Activated CD4-positive, alpha-beta T cell treated with anti-CD3 and anti-CD28 coated beads, Interleukin-2, Interleukin-4, amounts not matched to agents 100 ng/mL and 50 ng/mL, durations not matched to agents 16 hours and 8 hours (primary cell): ENCODE measurements around the gene ITGB2.

Experiments used
- DNase-seq: peaks from one replicate; pipeline ENCODE4 v3.0.0-alpha.2; 2020; ENCODE audit warnings: low spot score

ITGB2 gene

DNA sequence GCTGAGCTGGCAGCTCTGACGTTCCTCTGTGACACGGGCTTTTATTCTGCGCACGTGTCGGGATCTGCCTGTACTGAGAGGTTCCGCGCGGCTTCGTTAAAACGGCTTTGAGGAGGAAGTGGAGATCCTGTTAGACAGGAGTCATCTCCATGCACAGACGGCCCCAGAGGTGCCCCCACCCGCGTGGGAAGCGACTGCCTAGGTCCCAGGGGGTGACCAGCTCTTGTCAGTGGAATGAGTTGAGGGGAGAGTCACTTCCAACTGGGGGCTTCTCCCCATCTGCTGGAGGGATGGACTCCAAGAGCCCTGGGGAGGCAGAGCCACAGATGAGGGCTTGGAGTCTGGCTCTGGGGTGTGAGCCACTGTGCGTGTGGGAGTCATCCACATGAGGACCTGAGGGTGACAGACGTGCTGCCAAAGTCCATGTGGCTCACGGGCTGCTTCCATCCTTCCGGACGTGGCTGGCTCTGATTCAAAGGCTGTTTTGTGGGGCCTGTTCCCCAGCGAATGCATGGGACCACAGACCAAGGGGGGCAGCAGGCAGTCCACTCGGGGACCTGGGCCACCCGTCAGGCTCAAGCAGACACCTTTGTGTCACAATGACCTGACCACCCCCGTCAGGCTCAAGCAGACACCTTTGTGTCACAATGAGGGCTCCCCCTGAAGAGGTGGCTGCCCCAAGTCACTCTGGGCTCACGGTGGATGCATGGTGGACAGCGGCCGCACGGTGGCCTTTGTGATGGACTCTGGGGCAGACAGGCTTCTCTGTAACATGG, 74.0 kb downstream of the ITGB2 start:
- DNase-seq: peak; percentile 26

DNA sequence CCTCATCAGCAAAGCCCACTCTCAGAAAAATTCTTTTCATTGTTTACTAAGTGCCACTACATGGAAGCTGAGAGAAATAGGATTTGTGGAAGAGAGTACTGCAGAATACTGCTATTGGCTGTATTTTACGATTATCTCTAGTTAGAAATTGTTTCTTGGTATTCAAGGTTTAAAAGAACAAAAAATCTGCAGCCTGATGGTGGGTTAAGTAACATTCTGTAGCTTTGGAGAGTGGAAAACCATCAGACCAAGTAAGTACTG, 74.5 kb downstream of the ITGB2 start:
- DNase-seq: no peak

DNA sequence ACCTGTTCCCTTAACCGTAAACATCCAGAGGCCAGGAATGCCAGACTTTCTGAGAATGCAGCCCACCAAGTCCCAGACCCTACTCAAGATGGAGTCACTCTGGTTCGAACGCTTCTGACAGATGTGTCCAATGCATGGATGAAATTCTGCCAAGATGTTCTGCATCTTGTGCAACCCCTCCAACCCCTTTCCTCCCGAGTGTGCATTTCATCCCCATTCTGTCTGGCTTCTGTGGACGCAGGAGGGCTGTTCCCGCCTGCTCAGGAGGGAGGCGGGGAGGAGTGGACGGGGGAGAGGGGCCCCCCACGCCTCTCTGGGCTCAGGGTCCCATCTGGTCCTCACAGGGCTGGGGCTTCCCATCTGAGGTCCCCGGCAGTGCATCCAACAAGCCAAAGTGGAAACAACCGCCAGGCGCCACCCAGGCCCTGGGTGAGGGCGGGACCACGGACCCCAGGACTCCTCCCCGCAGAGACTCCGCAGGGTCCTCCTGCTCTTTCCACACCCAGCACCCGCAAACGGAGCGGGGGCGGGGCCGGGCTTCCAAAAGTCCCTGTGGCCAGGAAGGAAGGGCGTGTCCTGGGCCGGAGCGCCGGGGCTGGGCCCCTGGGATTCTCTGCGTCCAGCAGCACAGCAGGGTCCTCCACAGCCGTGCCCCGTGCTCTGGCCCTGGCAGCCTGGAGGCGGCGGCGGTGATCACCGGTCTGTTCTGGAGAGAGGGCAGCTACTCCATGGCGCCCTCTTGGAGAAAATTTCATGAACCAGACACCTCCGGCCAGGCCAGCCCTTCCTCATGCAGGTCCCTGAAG, 75.1 kb downstream of the ITGB2 start:
- DNase-seq: peak; percentile 38

DNA sequence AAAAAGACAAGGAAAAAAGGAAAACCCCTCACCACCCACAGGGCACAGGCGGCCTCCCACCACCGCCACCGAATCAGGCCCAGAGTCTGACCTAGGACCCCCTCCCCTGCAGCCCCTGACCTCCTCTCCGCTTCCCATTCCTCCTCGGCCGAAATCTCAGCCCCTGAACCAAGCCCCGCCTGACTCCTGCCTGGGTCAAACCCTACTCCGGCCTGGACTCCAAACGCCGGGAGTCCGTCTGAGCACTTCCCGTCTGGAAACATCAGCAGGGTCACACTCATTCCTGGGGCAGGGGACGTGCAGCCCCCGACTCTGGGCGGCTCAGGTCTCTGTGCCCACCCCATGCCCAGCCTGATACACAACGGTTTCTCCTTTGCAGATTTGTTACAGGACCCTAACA, 76.4 kb downstream of the ITGB2 start:
- DNase-seq: no peak

DNA sequence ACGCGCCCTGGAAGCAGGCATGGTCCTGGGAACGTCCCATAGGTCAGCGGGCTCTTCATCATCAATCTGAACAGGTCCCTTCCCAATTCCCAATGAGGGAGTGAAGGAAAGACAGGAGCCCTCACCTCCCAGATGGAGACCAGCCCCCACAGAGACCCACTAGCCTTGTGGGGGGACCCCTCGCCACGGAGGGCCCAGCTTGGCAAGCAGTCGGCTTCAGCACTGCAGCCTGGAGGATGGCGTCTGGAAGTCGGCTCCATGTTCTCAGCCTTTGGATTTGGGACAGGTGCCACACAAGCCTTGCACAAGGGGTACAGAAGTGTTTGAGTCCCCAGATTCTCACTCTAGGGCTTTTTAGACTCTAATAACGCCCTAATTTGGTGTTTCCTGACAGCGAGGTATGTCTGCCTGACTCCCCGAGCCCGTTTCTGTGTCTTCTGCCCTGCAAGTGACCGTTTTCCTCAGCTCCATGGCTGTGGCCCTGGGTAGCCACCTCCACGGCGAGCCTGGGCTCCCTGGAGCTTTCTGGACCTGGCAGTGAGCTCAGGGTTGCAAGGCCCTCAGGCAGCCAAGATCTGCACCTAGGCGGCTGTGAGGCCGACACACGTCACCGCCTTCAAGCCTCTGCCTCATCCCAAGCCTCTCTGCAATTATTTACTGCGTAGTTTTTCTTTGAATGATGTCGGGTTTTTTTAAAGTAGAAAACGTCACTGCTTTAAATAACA, 77.8 kb downstream of the ITGB2 start:
- DNase-seq: no peak

DNA sequence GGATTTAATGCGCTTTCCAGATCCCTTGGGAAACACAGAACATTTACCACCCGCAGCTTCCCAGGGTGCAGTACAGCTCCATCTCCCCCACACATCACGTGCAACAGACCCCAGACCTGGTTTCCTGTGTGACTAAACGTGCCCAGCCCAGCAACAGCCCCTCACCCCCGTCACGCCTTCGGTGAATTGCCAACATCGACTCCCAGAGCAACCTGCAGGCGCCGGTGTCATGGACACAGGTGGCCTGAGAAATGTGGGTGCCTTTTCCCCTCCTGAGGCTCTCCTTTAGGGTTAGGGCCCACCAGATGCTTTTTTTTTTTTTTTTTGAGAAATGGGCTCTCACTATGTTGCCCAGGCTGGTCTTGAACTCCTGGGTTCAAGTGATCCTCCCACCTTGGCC, 78.6 kb downstream of the ITGB2 start:
- DNase-seq: no peak

DNA sequence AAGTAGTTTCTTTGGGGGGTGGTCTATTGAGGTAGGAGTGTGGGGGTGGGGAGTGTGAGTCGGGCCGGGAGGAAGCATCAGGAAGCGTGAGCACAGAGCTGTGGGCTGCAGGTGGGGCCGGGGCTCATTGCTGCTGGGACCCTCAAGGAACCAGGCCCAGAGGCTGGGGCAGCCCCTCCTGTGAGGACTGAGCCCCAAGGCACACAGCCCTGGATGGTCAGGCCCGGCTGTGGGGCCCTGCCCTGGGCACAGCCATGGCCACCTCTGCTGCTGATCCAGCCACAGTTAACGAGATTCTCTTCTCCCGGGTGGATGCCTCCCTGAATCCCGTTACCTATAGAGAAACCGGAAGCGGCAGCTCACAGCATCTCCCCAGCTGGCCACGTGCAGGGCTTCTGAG, 79.9 kb downstream of the ITGB2 start:
- DNase-seq: no peak

DNA sequence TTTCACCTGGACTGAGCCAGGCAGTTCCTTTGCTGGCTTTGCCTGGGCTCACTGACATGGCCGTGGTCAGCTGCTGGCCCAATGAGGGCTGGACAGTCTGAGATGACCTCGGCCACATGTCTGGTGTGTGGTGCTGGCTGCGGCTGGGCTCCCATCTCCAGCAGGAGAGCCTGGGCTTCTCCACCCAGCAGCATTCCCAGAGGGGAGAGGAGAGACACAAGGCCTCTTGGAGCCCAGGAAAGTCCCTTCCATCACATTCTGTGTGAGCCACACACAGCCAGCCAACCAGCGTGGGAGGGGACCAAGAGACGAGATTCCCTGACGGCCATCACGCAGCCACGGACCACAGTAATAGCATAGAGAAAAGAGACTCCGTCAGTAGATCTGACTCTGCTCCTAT, 81.7 kb downstream of the ITGB2 start:
- DNase-seq: no peak

DNA sequence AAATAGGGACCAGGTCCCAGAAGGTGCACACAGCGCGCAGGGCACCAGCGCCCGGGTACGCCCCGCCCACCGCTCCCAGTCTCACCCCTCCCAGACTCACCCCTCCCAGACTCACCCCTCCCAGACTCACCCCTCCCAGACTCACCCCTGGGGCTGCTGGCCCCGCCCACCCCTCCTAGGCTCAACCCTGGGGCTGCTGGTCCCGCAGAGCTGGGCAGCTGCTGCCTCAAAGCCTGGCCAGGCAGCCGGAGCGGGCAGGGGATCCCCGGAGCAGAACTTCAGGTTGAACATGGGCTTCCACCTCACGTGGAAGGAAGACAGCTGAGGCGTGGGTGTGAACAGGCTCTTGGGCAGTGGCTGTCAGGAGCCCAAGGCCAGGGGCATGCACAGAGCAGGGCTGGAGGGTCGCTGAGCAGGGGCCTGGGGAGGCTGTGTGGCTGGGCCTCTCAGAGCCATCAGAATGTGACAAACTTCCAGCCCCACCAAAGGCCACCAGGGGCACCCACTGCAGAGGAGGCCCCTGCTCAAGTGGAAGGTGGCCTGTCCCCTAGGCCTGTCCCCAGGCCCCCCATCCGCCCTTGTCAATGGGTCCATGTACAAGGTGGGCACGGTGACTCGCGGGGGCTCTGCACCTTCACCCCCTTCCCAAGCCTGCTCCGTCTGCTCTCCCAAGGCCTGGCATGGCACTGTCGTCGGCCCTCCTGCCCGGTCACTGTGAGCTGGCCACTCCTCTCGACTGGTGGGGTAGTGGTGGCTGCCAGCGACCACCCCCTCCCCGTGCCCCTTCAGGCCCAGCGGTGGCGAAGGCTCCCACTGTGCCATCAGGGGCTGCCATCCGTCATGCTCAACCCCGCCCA, 82.4 kb downstream of the ITGB2 start:
- DNase-seq: no peak

DNA sequence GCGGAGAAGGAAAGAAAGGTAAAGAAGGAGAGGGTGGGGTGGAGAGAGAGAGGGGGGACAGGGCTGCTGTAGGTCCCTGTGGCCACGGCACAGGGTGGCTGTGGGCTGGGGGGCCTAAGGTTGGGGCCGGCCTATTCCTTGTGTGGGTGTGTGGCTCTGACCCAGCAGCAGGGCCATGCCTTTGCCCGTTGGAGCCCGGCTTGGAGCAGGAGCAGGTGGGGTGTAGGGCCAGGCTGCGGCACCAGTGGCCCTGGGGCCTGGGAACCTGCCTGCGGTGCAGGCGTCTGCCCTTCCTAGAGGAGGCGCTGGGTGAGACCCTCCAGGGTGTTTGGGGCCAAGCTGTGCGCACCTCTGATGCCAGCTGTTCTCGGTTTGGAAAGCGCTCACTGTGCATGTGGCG, 83.2 kb downstream of the ITGB2 start:
- DNase-seq: no peak

DNA sequence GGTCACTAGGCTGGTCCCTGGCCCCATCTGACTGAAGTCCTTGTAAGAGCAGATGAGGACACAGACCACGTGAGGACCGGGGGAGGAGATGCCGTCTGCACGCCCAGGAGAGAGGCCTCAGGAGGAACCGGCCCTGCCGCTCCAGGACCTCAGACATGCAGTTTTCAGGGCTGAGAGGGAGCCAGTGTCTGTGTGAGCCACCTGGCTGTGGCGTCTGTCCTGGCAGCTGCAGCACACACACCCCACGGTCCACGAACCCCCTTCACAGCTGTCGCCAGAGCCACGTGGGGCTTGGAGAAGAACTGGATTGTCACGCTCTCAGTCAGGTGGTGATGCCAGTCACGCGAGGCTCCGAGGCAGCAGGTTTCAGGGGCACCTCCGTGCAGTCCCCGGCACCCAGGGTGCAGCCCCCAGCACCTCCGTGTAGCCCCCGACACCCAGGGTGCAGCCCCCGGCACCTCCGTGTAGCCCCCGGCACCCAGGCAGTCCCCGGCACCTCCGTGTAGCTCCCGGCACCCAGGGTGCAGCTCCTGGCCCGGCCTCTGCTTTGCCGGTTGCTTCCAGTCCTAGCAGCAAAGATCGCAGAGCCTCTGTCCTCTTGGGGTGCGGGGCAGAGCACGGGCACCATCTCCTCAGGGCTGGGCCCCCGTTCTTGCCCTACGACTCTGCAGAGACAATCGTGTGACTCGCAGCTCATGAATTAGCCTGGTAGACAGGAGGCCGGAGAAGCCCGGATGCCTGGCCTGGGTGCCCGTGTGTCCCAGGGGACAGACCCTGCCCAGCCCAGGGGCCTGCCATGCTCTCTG, 83.8 kb downstream of the ITGB2 start:
- no peak for DNase-seq

DNA sequence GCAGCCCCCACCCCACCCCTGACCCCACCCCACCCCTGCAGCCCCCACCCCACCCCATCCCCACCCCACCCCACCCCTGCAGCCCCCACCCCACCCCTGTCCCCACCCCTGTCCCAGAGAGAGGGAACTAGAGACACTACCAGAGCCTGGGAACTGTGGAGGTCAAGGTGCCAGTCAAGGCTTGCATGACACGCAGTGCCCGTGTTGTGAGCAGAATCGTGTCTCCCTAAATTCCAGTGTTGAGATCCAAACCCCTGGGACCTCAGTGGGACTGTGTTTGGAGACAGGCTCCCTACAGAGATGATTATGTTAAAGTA, 84.4 kb downstream of the ITGB2 start:
- no peak for DNase-seq
